Measurements from ENCODE around the gene NR4A1.

DNA sequence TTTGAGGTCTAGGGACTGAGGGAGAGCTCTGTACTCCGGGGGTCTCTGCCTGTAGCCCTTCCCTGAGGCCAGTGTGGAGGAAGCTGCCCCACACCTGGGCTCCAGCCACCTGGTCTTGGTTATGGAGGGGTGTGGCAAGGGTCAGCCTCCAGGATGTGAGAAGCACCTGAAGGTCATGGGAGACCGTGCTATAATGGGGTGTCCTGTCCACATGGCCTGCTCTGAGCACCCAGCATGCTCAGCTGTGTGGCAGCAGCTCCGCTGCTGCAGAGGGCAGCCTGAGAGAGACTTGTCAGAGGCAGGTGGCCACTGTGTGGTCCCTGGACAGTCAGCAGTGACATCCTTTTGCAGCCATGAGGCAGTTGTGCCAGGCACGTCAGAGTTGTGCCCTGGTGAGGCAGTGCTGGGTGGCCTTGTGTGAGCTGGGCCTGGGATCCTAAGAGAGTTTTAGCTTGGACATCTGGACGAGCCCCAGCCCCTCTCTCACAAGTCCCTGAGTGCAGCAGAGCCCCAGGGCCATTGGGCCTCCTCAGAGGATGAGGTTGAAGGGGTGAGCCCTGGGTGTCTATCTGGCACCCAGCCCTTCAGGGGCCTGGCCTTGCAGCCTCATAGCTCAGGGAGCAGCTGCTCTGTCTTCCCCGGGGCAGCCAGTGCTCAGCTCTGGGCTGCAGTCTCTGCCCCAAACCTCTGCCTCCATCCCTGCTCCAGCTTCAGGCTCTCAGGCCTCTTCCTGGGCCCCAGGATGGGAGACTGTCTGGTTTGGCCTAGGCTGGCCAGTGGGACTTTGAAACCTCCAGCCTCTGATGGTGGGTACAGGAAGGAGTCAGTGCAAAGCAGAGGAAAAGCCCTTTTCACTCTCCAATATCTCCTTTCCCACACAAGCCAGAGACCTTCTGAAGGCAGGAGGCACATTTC lies 11.2 kb downstream of the NR4A1 start:
- no peak for TF ChIP-seq EZH2 (IDR thresholded peaks at IDR 0.05)
- no peak for TF ChIP-seq POLR2AphosphoS5 (IDR thresholded peaks at IDR 0.05; ENCODE audit: borderline replicate concordance, low read depth, low read length)
